HCT116 (cell line): Measurements from ENCODE around the gene EHBP1. TPM values are rescaled to one million over a fixed set of nuclear protein-coding genes. Genes with fewer than 3 reads are reported as not detected.

Experiments used
- ATAC-seq: fragments of 200-7000 bp; cut with Tn5 transposase; 2 replicates; pipeline ENCODE4 v1.9.1; 2020; ENCODE audit warnings: mild to moderate bottlenecking, moderate library complexity
- BruUV-seq: library from RNA; stranded (reverse); fragments of 400-500 nt; replicated peaks from 2 replicates; lab custom pipeline; 2021; lab: Mats Ljungman, UMichigan
- CTCF ChIA-PET: fragments of 300-600 bp; sonication (Branson Sonifier 250); formaldehyde crosslinking; loops from one replicate; lab custom pipeline; 2021; ENCODE audit warnings: antibody characterized with exemption; lab: Charles Lee
- POLR2A ChIA-PET: fragments of 300-600, 350-600 bp; sonication (Branson Sonifier 250); formaldehyde crosslinking; loops from one replicate; lab custom pipeline; 2021; ENCODE audit warnings: antibody characterized with exemption; lab: Charles Lee
- RAD21 ChIA-PET, 2 experiments: fragments of 300-600 bp; sonication (Branson Sonifier 250); formaldehyde crosslinking; loops; one replicate each; lab custom pipeline; 2023; ENCODE audit warnings: low total read pairs in 2 of 2; ENCODE audit not compliant: uncharacterized antibody in 2 of 2, unreplicated experiment in 2 of 2, low non-redundant PET in 1 of 2; lab: Charles Lee
- DNase-seq: peaks from one replicate; pipeline ENCODE4 v3.0.0-alpha.2; 2010; ENCODE audit warnings: low read depth, low spot score
- H2AFZ ChIP-seq: fragments of 200-600 bp; shearing (Covaris generic), sonication (generic); 2 replicates; pipeline ENCODE4 v1.6.1; 2017; ENCODE audit warnings: low read depth, mixed run types, mixed read lengths, antibody characterized with exemption, low read length; ENCODE audit not compliant: poor library complexity, severe bottlenecking
- H3K27ac ChIP-seq: 2 replicates; pipeline ENCODE4 v1.5.1; 2012; ENCODE audit warnings: low read depth, low read length
- H3K27me3 ChIP-seq: fragments of 200-600 bp; sonication (generic); 2 replicates; pipeline ENCODE4 v1.6.1; 2016; ENCODE audit warnings: mixed run types, low read length, mixed read lengths; ENCODE audit not compliant: insufficient read depth
- H3K36me3 ChIP-seq, 2 experiments: fragments of 200-500 bp in 1 of 2; fragments of 200-600 bp in 1 of 2; sonication (Bioruptor generic) in 1 of 2; sonication (generic) in 1 of 2; 2 replicates each; pipeline versions ENCODE4 v1.5.1 to v1.6.1; 2014 to 2016; ENCODE audit warnings: low read length in 2 of 2, inconsistent platforms in 1 of 2, mixed read lengths in 1 of 2, mixed run types in 1 of 2; ENCODE audit not compliant: insufficient read depth in 2 of 2, control insufficient read depth in 1 of 2
- H3K4me1 ChIP-seq, 2 experiments: fragments of 200-600 bp in 1 of 2; sonication (generic) in 1 of 2; 2 replicates each; pipeline versions ENCODE4 v1.5.1 to v1.6.1; 2012 to 2017; ENCODE audit warnings: low read length in 2 of 2, inconsistent platforms in 1 of 2, mild to moderate bottlenecking in 1 of 2, mixed read lengths in 1 of 2, mixed run types in 1 of 2, moderate library complexity in 1 of 2; ENCODE audit not compliant: insufficient read depth in 2 of 2, control insufficient read depth in 1 of 2
- H3K4me2 ChIP-seq: fragments of 200-600 bp; sonication (generic); 2 replicates; pipeline ENCODE4 v1.6.1; 2017; ENCODE audit warnings: mixed run types, low read length, mixed read lengths
- H3K4me3 ChIP-seq, 2 experiments: fragments of 200-600 bp in 1 of 2; sonication (generic) in 1 of 2; replicated peaks in 1 of 2; 2 replicates each; pipeline ENCODE4 v1.5.1; 2011 to 2016; ENCODE audit warnings: low read length in 2 of 2, control low read depth in 1 of 2, low read depth in 1 of 2, mild to moderate bottlenecking in 1 of 2, mixed read lengths in 1 of 2, mixed run types in 1 of 2
- H3K79me2 ChIP-seq: fragments of 200-600 bp; sonication (generic); 2 replicates; pipeline ENCODE4 v1.6.1; 2017; ENCODE audit warnings: mild to moderate bottlenecking, mixed run types, low read length, moderate library complexity, mixed read lengths; ENCODE audit not compliant: insufficient read depth
- H3K9ac ChIP-seq: fragments of 200-600 bp; sonication (generic); 2 replicates; pipeline ENCODE4 v1.6.1; 2016; ENCODE audit warnings: low read length, mixed read lengths
- H3K9me2 ChIP-seq: fragments of 200-600 bp; sonication (generic), shearing (Covaris generic); 2 replicates; pipeline ENCODE4 v1.6.1; 2017; ENCODE audit warnings: mixed run types, mild to moderate bottlenecking, moderate library complexity; ENCODE audit not compliant: insufficient read depth
- H3K9me3 ChIP-seq, 2 experiments: fragments of 200-500 bp in 1 of 2; fragments of 200-600 bp in 1 of 2; sonication (Bioruptor generic) in 1 of 2; sonication (generic) in 1 of 2; 2 replicates each; pipeline ENCODE4 v1.6.1; 2014 to 2017; ENCODE audit warnings: low read length in 2 of 2, mixed read lengths in 2 of 2, inconsistent platforms in 1 of 2, low read depth in 1 of 2, mild to moderate bottlenecking in 1 of 2, mixed run types in 1 of 2, moderate library complexity in 1 of 2; ENCODE audit not compliant: control insufficient read depth in 1 of 2, insufficient read depth in 1 of 2
- H4K20me1 ChIP-seq: fragments of 200-600 bp; sonication (generic), shearing (Covaris generic); 2 replicates; pipeline ENCODE4 v1.6.1; 2017; ENCODE audit warnings: mixed run types, mild to moderate bottlenecking, moderate library complexity; ENCODE audit not compliant: insufficient read depth
- ATF3 ChIP-seq: IDR thresholded peaks from 2 replicates; pipeline ENCODE4 v1.6.1; 2012
- CBX3 ChIP-seq: IDR thresholded peaks from 2 replicates; pipeline ENCODE4 v1.6.1; 2012; ENCODE audit warnings: low read depth
- CEBPB ChIP-seq: IDR thresholded peaks from 2 replicates; pipeline ENCODE4 v1.6.1; 2012; ENCODE audit warnings: low read depth
- CTCF ChIP-seq, 3 experiments: fragments of 200-600 bp in 1 of 3; sonication (generic) in 1 of 3; IDR thresholded peaks in 2 of 3; conservative IDR thresholded peaks in 1 of 3; 2 replicates each; pipeline ENCODE4 v1.5.1; 2012 to 2017; ENCODE audit warnings: low read depth in 2 of 3, low read length in 2 of 3, antibody characterized with exemption in 1 of 3, borderline replicate concordance in 1 of 3, control low read depth in 1 of 3, mild to moderate bottlenecking in 1 of 3, mixed read lengths in 1 of 3, mixed run types in 1 of 3, moderate library complexity in 1 of 3; ENCODE audit not compliant: insufficient read depth in 1 of 3
- ELF1 ChIP-seq: IDR thresholded peaks from 2 replicates; pipeline ENCODE4 v1.6.1; 2012; ENCODE audit warnings: low read depth, borderline replicate concordance
- EZH2 ChIP-seq: fragments of 200-600 bp; sonication (generic); IDR thresholded peaks from 2 replicates; pipeline ENCODE4 v1.6.1; 2017; ENCODE audit warnings: antibody characterized with exemption, mixed run types
- FOSL1 ChIP-seq: IDR thresholded peaks from 2 replicates; pipeline ENCODE4 v1.6.1; 2012; ENCODE audit warnings: low read depth
- JUND ChIP-seq: IDR thresholded peaks from 2 replicates; pipeline ENCODE4 v1.6.1; 2012
- MAX ChIP-seq: IDR thresholded peaks from 2 replicates; pipeline ENCODE4 v1.6.1; 2012
- POLR2A ChIP-seq: IDR thresholded peaks from 2 replicates; pipeline ENCODE4 v1.7.0; 2011; ENCODE audit warnings: borderline replicate concordance; ENCODE audit not compliant: insufficient read depth, insufficient read length; ENCODE audit errors: extremely low read depth
- RAD21 ChIP-seq: IDR thresholded peaks from 2 replicates; pipeline ENCODE4 v1.6.1; 2012; ENCODE audit warnings: low read depth, mild to moderate bottlenecking
- SIN3A ChIP-seq: IDR thresholded peaks from 2 replicates; pipeline ENCODE4 v1.6.1; 2012; ENCODE audit warnings: low read depth
- SP1 ChIP-seq: IDR thresholded peaks from 2 replicates; pipeline ENCODE4 v1.6.1; 2012; ENCODE audit warnings: low read depth
- TCF7L2 ChIP-seq: IDR thresholded peaks from 2 replicates; pipeline ENCODE4 v1.7.0; 2011; ENCODE audit warnings: borderline replicate concordance, inconsistent platforms; ENCODE audit not compliant: insufficient read depth, insufficient read length; ENCODE audit errors: extremely low read depth
- YY1 ChIP-seq: IDR thresholded peaks from 2 replicates; pipeline ENCODE4 v1.6.1; 2011; ENCODE audit warnings: low read length, low read depth, moderate library complexity, mild to moderate bottlenecking; ENCODE audit not compliant: insufficient replicate concordance; ENCODE audit errors: extremely low read depth
- ZBTB33 ChIP-seq: IDR thresholded peaks from 2 replicates; pipeline ENCODE4 v1.6.1; 2011; ENCODE audit warnings: mild to moderate bottlenecking, low read length, moderate library complexity; ENCODE audit not compliant: insufficient replicate concordance; ENCODE audit errors: extremely low read depth
- ZFX ChIP-seq: fragments of 450-650 bp; IDR thresholded peaks from 2 replicates; pipeline ENCODE4 v1.6.1; 2017
- intact Hi-C: fragments of 100-400 bp; cut with micrococcal nuclease; formaldehyde crosslinking; loops from 2 replicates; pipeline ENCODE4 v1.10.0; 2022
- total RNA-seq: library from RNA; stranded (reverse); gene quantifications from one replicate; pipeline ENCODE4 v1.2.1, GENCODE V29; 2021; ENCODE audit not compliant: unreplicated experiment
- TF ChIP-seq, protein P1 (sequence below): IDR thresholded peaks from 2 replicates; pipeline ENCODE4 v1.6.1; 2012; ENCODE audit warnings: low read depth

The EHBP1 gene
- total RNA-seq, 1 experiment from 2014 or later = 89.9 TPM

DNA sequence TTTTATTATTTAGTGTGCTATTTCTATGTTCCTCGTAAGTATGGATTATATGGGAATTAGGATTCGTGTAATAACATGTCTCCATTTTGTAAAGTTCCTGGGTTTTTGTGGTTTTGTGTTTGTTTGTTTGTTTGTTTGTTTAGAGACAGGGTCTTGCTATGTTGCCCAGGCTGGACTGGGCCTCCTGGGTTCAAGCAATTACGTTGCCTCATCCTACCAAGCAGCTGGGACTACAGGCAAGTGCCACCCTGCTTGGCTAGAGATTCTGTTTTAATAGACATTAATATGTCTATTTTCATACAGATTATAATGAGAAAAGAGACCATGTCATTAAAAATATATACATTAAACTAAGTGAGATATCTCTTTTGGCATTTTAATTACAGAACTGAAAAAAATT, 309.9 kb downstream of the EHBP1 start:
- DNase-seq (no peak), ATAC-seq (no peak)
- H3K4me1 ChIP-seq = no peaks in the 10 kb centered on the region
- no peaks in the 10 kb centered on the region for H3K9me2 ChIP-seq
- TF ChIP-seq CEBPB = no peak
- TF ChIP-seq ELF1 = no peak
- no peak for TF ChIP-seq ZFX
- no peak for TF ChIP-seq RAD21
- TF ChIP-seq YY1 = no peak
- no peak for TF ChIP-seq ATF3
- no peak for TF ChIP-seq CTCF (IDR thresholded peaks at IDR 0.05 in 2 of 3, conservative IDR thresholded peaks at IDR 0.05 in 1 of 3; ENCODE audit: borderline replicate concordance in 1 of 3, insufficient read depth in 1 of 3, low read depth in 2 of 3, low read length in 2 of 3)
- TF ChIP-seq POLR2A = no peak
- TF ChIP-seq, protein P1, sequence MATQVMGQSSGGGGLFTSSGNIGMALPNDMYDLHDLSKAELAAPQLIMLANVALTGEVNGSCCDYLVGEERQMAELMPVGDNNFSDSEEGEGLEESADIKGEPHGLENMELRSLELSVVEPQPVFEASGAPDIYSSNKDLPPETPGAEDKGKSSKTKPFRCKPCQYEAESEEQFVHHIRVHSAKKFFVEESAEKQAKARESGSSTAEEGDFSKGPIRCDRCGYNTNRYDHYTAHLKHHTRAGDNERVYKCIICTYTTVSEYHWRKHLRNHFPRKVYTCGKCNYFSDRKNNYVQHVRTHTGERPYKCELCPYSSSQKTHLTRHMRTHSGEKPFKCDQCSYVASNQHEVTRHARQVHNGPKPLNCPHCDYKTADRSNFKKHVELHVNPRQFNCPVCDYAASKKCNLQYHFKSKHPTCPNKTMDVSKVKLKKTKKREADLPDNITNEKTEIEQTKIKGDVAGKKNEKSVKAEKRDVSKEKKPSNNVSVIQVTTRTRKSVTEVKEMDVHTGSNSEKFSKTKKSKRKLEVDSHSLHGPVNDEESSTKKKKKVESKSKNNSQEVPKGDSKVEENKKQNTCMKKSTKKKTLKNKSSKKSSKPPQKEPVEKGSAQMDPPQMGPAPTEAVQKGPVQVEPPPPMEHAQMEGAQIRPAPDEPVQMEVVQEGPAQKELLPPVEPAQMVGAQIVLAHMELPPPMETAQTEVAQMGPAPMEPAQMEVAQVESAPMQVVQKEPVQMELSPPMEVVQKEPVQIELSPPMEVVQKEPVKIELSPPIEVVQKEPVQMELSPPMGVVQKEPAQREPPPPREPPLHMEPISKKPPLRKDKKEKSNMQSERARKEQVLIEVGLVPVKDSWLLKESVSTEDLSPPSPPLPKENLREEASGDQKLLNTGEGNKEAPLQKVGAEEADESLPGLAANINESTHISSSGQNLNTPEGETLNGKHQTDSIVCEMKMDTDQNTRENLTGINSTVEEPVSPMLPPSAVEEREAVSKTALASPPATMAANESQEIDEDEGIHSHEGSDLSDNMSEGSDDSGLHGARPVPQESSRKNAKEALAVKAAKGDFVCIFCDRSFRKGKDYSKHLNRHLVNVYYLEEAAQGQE = no peak
- TF ChIP-seq CBX3 = no peak
- no peak for TF ChIP-seq EZH2
- no peak for TF ChIP-seq SIN3A
- TF ChIP-seq ZBTB33 = no peak
- no peak for TF ChIP-seq SP1
- no peak for TF ChIP-seq JUND
- TF ChIP-seq TCF7L2 = no peak
- no peak for TF ChIP-seq MAX
- TF ChIP-seq FOSL1 = no peak
- H3K4me2 ChIP-seq = no peak overlapping the region
- BruUV-seq = no TSS peak
- H3K27me3 ChIP-seq = no peaks in the 10 kb centered on the region
- H4K20me1 ChIP-seq = no peaks in the 10 kb centered on the region
- H2AFZ ChIP-seq = no peak overlapping the region
- no peak overlapping the region for H3K4me3 ChIP-seq
- CTCF ChIA-PET = no interaction called here
- H3K36me3 ChIP-seq = 0 out of 4 replicates have a peak, but pooled peaks cover 0 to 2% of the 10 kb centered on the region in 2 experiments
- H3K79me2 ChIP-seq = no peaks in the 10 kb centered on the region
- H3K9ac ChIP-seq = no peak overlapping the region
- intact Hi-C loops = no loop called here
- RAD21 ChIA-PET = no interaction called here
- POLR2A ChIA-PET = no interaction called here
- no peaks in the 10 kb centered on the region for H3K9me3 ChIP-seq
- H3K27ac ChIP-seq = no peak overlapping the region
